Aorta (tissue), 5 donors: Measurements from ENCODE around the gene DND1. TPM values are rescaled to one million over a fixed set of nuclear protein-coding genes. Genes with fewer than 3 reads are reported as not detected.
A peak's percentile ranks its signal among the peaks of the same experiment; 100 is the strongest.
"Not testable (repeated sequence)": the region's sequence is repeated elsewhere in the genome, so short reads cannot be mapped to it uniquely, and the experiment has no call there.

Source experiments
- ATAC-seq: fragments of 200-7000 bp; cut with Tn5 transposase; one replicate; pipeline ENCODE4 v1.9.1; 2022; ENCODE audit warnings: moderate library complexity; ENCODE audit not compliant: low FRiP score
- DNase-seq, 2 donors: peaks; one replicate each; pipeline ENCODE4 v3.0.0-alpha.2; 2020
- H3K27ac ChIP-seq, 2 donors: one replicate each; pipeline ENCODE4 v1.5.1; 2013; ENCODE audit warnings: low read length in 2 of 2, mild to moderate bottlenecking in 2 of 2, moderate library complexity in 2 of 2, control low read depth in 1 of 2, inconsistent platforms in 1 of 2, low read depth in 1 of 2
- H3K27me3 ChIP-seq, 2 donors: one replicate each; pipeline ENCODE4 v1.6.1; 2013; ENCODE audit warnings: control low read depth in 1 of 2, low read length in 1 of 2, mild to moderate bottlenecking in 1 of 2, moderate library complexity in 1 of 2; ENCODE audit not compliant: insufficient read depth in 2 of 2, control insufficient read depth in 1 of 2
- H3K36me3 ChIP-seq, 2 donors: one replicate each; pipeline ENCODE4 v1.6.1; 2013; ENCODE audit warnings: control low read depth in 1 of 2, low read length in 1 of 2, mild to moderate bottlenecking in 1 of 2; ENCODE audit not compliant: insufficient read depth in 2 of 2, control insufficient read depth in 1 of 2
- H3K4me1 ChIP-seq, 2 donors: one replicate each; pipeline ENCODE4 v1.6.1; 2013; ENCODE audit warnings: low read length in 2 of 2, control low read depth in 1 of 2, mild to moderate bottlenecking in 1 of 2, moderate library complexity in 1 of 2; ENCODE audit not compliant: insufficient read depth in 2 of 2, control insufficient read depth in 1 of 2
- H3K4me3 ChIP-seq, 2 donors: one replicate each; pipeline ENCODE4 v1.5.1; 2013; ENCODE audit warnings: low read length in 2 of 2, control low read depth in 1 of 2, mild to moderate bottlenecking in 1 of 2
- H3K9me3 ChIP-seq: one replicate; pipeline ENCODE4 v1.6.1; 2013; ENCODE audit warnings: mild to moderate bottlenecking, low read length; ENCODE audit not compliant: control insufficient read depth
- WGBS, 2 donors: extraction: QIAGEN DNeasy Blood & Tissue Kit; methylation state at CpG; one replicate each; pipeline ENCODE4 v1.1.7; 2013; 5-methylcytosine and 5-hydroxymethylcytosine counted together
- intact Hi-C, 2 donors: fragments of 100-400 bp; cut with DNase I; formaldehyde crosslinking; loops; one replicate each; pipeline versions ENCODE4 v1.14.2 to v1.15.0; 2022
- polyA plus RNA-seq, 2 donors: library from polyadenylated mRNA; stranded (reverse); fragments of 200-250 nt; gene quantifications; one replicate each; pipeline ENCODE4 v1.2.3, GENCODE V29; 2013
- total RNA-seq, 2 donors: library from RNA; stranded (reverse); fragmentation: NEBNext Ultra II Directional; extraction: Animal tissue kit (Norgen Biotek cat#: 25700); gene quantifications; one replicate each; pipeline ENCODE4 v1.2.1, GENCODE V29; 2021
- donor health status: healthy with polysubstance abuse.
- donor health status: Bipolar disorder and iron deficiency.
- donor health status: DM: no; HTN: no; CAD: no.
- donor health status: DM: no; HTN: no; CAD: no.
- donor health status: DM: yes; HTN: yes; CAD: no.

DND1 gene
- total and polyA plus RNA-seq, 4 donors: 0.84 to 2.1 (median 1.3) TPM; not detected in 1

- no peak for DNase-seq
- H3K4me1 ChIP-seq: no peaks in the 10 kb centered on the region
- peaks cover 8 to 17% of the 10 kb centered on the region in 2 donors for H3K36me3 ChIP-seq
- peak overlapping the region; percentile 74 to 78 for H3K4me3 ChIP-seq
- intact Hi-C loops: no loop called here
- no peaks in the 10 kb centered on the region for H3K27me3 ChIP-seq
- WGBS, 2 donors: 2 to 3% methylated on average over 18 of the region's 18 CpGs
- no peaks in the 10 kb centered on the region for H3K9me3 ChIP-seq
- peak overlapping the region in 1 of 2 donors; percentile 91 for H3K27ac ChIP-seq
- ATAC-seq: no peak
Observed at GRCh38 chr5:140664030-140664358, 9.4 kb downstream of the DND1 start.

GRCh38 chr5:140660371-140660770 lies 13.0 kb downstream of the DND1 start:
- peaks cover 14 to 15% of the 10 kb centered on the region in 2 donors for H3K36me3 ChIP-seq
- DNase-seq, H3K4me1 ChIP-seq, H3K9me3 ChIP-seq, H3K4me3 ChIP-seq, intact Hi-C loops, H3K27ac ChIP-seq, ATAC-seq, H3K27me3 ChIP-seq: not testable (repeated sequence)
- WGBS, 2 donors: 85 to 88% methylated on average over 6 of the region's 6 CpGs

GRCh38 chr5:140658870-140659269 lies 14.5 kb downstream of the DND1 start:
- no peak for ATAC-seq
- Histone ChIP-seq H3K4me3 (no peak overlapping the region), H3K27me3 (no peaks in the 10 kb centered on the region), H3K9me3 (no peaks in the 10 kb centered on the region), H3K4me1 (no peaks in the 10 kb centered on the region), H3K36me3 (peaks cover 17 to 19% of the 10 kb centered on the region in 2 donors), H3K27ac (no peak overlapping the region)
- intact Hi-C loops: no loop called here
- WGBS, 2 donors: 95 to 97% methylated on average over 17 of the region's 17 CpGs
- DNase-seq: no peak

- peaks cover 5 to 8% of the 10 kb centered on the region in 2 donors for H3K36me3 ChIP-seq
- intact Hi-C loops: loop anchor here (5.0 to 10.0 kb wide), 4 partner anchors 45 to 272 kb away; partner anchors contain the start of genes HARS1 (in 1 of the 2), HARS2 (in 1 of the 2), SRA1 (in 1 of the 2) and ZMAT2 (in 1 of the 2)
- no peaks in the 10 kb centered on the region for H3K4me1 ChIP-seq
- 0 to 1% methylated on average over 27 of the region's 27 CpGs for WGBS, 2 donors
- ATAC-seq (peak; percentile 30), DNase-seq (no peak)
- peak overlapping the region in 1 of 2 donors; percentile 58 for H3K27ac ChIP-seq
- no peaks in the 10 kb centered on the region for H3K27me3 ChIP-seq
- H3K4me3 ChIP-seq: peak overlapping the region; percentile 61 to 90
- no peaks in the 10 kb centered on the region for H3K9me3 ChIP-seq
Observed at GRCh38 chr5:140647042-140647419, 26.3 kb downstream of the DND1 start.

GRCh38 chr5:140642718-140643117 lies 30.7 kb downstream of the DND1 start:
- no peak for ATAC-seq
- Histone ChIP-seq H3K4me1 (no peaks in the 10 kb centered on the region), H3K27me3 (no peaks in the 10 kb centered on the region), H3K4me3 (no peak overlapping the region), H3K9me3 (no peaks in the 10 kb centered on the region), H3K27ac (no peak overlapping the region), H3K36me3 (peaks cover 4 to 5% of the 10 kb centered on the region in 2 donors)
- DNase-seq: no peak
- 40 to 47% methylated on average over 3 of the region's 3 CpGs for WGBS, 2 donors
- intact Hi-C loops: loop anchor here (10.0 kb wide), 2 partner anchors 62 to 268 kb away; partner anchors contain the start of gene ZMAT2 (in 1 of the 2)

GRCh38 chr5:140641716-140642115 lies 31.7 kb downstream of the DND1 start:
- H3K4me3 ChIP-seq: no peak overlapping the region
- WGBS, 2 donors: 87 to 96% methylated on average over 8 of the region's 8 CpGs
- no peak overlapping the region for H3K27ac ChIP-seq
- intact Hi-C loops: loop anchor here (10.0 kb wide), 2 partner anchors 63 to 267 kb away; partner anchors contain the start of gene ZMAT2 (in 1 of the 2)
- DNase-seq (no peak), ATAC-seq (no peak)
- no peaks in the 10 kb centered on the region for H3K4me1 ChIP-seq
- no peaks in the 10 kb centered on the region for H3K9me3 ChIP-seq
- H3K36me3 ChIP-seq: peaks cover 4 to 5% of the 10 kb centered on the region in 2 donors
- no peaks in the 10 kb centered on the region for H3K27me3 ChIP-seq

GRCh38 chr5:140639148-140639981 lies 34.0 kb downstream of the DND1 start, which contains the start of gene TMCO6:
Gene TMCO6, plus strand, starts transcription at chr5:140639451. Its CDS starts 77 bp downstream, at chr5:140639528.
- WGBS, 2 donors: 0 to 1% methylated on average over 63 of the region's 63 CpGs
- H3K4me1 ChIP-seq: no peaks in the 10 kb centered on the region
- DNase-seq: peak; percentile 99
- peaks cover 0 to 4% of the 10 kb centered on the region in 2 donors for H3K36me3 ChIP-seq
- H3K27ac ChIP-seq: peak within 1 kb of the TSS in 1 of 2 donors; percentile 18
- intact Hi-C loops: loop anchor here in 1 of 2 donors (5.0 kb wide), 3 partner anchors 77 to 237 kb away; partner anchors contain the start of genes ANKHD1, APBB3, EIF4EBP3 and SLC35A4
- peak; percentile 100 for ATAC-seq
- H3K4me3 ChIP-seq: peak within 1 kb of the TSS; percentile 27 to 58
- no peaks in the 10 kb centered on the region for H3K9me3 ChIP-seq
- H3K27me3 ChIP-seq: no peaks in the 10 kb centered on the region

DNA sequence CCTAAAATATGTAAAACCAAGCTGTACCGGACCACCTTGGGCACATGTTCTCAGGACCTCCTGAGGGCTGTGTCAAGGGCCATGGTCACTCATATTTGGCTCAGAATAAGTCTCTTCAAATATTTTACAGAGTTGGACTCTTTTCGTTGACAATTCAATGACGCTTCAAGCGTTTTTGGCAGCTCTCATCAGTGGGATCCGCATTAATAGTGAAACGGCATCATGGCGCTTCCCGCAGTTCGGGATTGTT lies 34.6 kb downstream of the DND1 start:
- intact Hi-C loops: loop anchor here in 1 of 2 donors (5.0 kb wide), 3 partner anchors 77 to 237 kb away; partner anchors contain the start of genes ANKHD1, APBB3, EIF4EBP3 and SLC35A4
- H3K27me3 ChIP-seq, ATAC-seq, H3K9me3 ChIP-seq, H3K4me1 ChIP-seq, DNase-seq, H3K36me3 ChIP-seq, H3K4me3 ChIP-seq: not testable (repeated sequence)
- peak overlapping the region in 1 of 2 donors; percentile 4 for H3K27ac ChIP-seq
- WGBS, 2 donors: 25% methylated on average over 9 of the region's 9 CpGs
